ENCODE measurements around the gene DGKB. TPM values are rescaled to one million over a fixed set of nuclear protein-coding genes. Genes with fewer than 3 reads are reported as not detected.

Gene DGKB
- polyA plus RNA-seq, 1 of the 3 experiments (the other 2 are of a cell fraction): 2.1 TPM

DNA sequence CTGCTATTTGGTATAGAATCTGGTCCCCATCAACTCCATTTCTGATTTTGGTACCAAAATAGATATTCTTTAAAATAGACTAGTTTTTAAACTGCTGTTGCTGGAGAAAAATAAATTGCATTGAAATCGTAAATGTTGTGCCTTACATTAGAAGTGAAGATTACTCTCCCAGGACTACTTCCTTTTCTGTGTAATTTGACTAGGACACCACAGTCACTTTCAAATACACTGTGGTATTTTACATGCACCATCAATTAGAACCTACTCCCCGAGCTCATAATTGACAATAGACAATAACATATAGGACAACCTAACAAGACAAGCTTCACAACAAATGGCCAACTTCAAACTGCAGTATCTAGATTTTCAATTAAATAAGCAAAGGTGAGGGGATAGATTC lies 211.5 kb downstream of the DGKB start:
- TF ChIP-seq, protein P1, sequence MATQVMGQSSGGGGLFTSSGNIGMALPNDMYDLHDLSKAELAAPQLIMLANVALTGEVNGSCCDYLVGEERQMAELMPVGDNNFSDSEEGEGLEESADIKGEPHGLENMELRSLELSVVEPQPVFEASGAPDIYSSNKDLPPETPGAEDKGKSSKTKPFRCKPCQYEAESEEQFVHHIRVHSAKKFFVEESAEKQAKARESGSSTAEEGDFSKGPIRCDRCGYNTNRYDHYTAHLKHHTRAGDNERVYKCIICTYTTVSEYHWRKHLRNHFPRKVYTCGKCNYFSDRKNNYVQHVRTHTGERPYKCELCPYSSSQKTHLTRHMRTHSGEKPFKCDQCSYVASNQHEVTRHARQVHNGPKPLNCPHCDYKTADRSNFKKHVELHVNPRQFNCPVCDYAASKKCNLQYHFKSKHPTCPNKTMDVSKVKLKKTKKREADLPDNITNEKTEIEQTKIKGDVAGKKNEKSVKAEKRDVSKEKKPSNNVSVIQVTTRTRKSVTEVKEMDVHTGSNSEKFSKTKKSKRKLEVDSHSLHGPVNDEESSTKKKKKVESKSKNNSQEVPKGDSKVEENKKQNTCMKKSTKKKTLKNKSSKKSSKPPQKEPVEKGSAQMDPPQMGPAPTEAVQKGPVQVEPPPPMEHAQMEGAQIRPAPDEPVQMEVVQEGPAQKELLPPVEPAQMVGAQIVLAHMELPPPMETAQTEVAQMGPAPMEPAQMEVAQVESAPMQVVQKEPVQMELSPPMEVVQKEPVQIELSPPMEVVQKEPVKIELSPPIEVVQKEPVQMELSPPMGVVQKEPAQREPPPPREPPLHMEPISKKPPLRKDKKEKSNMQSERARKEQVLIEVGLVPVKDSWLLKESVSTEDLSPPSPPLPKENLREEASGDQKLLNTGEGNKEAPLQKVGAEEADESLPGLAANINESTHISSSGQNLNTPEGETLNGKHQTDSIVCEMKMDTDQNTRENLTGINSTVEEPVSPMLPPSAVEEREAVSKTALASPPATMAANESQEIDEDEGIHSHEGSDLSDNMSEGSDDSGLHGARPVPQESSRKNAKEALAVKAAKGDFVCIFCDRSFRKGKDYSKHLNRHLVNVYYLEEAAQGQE (IDR thresholded peaks at IDR 0.05; ENCODE audit: low read depth, low read length): no peak
- 0 out of 2 replicates have a peak, but pooled peaks have one; percentile 4 for TF ChIP-seq RCOR1 (IDR thresholded peaks at IDR 0.05; ENCODE audit: low read length)
- H3F3A ChIP-seq (replicated peaks; ENCODE audit: insufficient read depth): no peaks in the 10 kb centered on the region
- 58% methylated on average over 2 of the region's 2 CpGs for whole genome bisulfite sequencing (ENCODE audit: low lambda C conversion rate)
- no peak overlapping the region for H3K4me2 ChIP-seq
- DNase-seq: no peak
- no peak overlapping the region for H3K27ac ChIP-seq (ENCODE audit: low read depth in 2 of 2, low read length in 1 of 2)
- H3K27me3 ChIP-seq (ENCODE audit: insufficient read depth): no peaks in the 10 kb centered on the region
- no peaks in the 10 kb centered on the region for H3K79me2 ChIP-seq (ENCODE audit: insufficient read depth)
- ChIA-PET POLR2A (interaction anchor here (0.9 kb wide), 1 partner anchor 1409 kb away, joined by 3 read pairs; no protein-coding TSS in a partner anchor), CTCF (interaction anchor here (0.5 to 6.8 kb wide), 112 partner anchors 10 to 1926 kb away, joined by 3 to 165 read pairs (median 4); partner anchors contain the start of gene ETV1)
- H2AFZ ChIP-seq (ENCODE audit: low read depth): no peak overlapping the region
- H3K36me3 ChIP-seq (replicated peaks in 1 of 2; ENCODE audit: control insufficient read depth in 1 of 2, insufficient read depth in 2 of 2, low read length in 1 of 2): peaks cover 0 to 6% of the 10 kb centered on the region in 2 experiments
- H3K9me2 ChIP-seq: no peaks in the 10 kb centered on the region
- peaks cover 0 to 29% of the 10 kb centered on the region in 2 experiments; a peak in 3 of 4 replicates for H3K4me1 ChIP-seq (ENCODE audit: control insufficient read depth in 1 of 2, insufficient read depth in 2 of 2, low read depth in 1 of 2, low read length in 1 of 2)
- no peak overlapping the region for H3K9ac ChIP-seq
- no peaks in the 10 kb centered on the region for H3K9me3 ChIP-seq
- no peak overlapping the region for H3K4me3 ChIP-seq (ENCODE audit: low read depth in 2 of 2, low read length in 1 of 2)
- no peaks in the 10 kb centered on the region for H4K20me1 ChIP-seq (ENCODE audit: insufficient read depth)

DNA sequence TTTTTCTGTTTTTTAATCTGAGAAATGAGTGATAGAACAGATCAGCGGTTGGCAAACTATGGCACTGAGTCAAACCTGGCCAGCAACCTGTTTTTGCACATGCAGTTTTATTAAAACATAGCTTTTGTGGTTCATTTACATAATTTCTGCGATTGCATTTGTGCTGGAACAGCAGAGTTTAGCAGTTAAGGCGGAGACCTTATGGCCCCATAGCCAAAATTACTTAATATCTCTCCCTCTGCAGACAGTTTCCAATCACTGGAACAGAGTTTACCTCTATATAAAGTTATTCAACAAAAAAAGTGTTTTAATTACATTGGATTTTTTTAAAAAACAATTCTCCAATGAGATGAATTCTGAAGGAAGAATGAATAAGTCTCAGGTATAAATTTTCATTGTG lies 212.1 kb downstream of the DGKB start:
- CTCF ChIA-PET: interaction anchor here (0.5 to 6.8 kb wide), 43 partner anchors 9 to 1415 kb away, joined by 3 to 165 read pairs (median 5); partner anchors contain the start of gene ETV1
- H2AFZ ChIP-seq (ENCODE audit: low read depth): no peak overlapping the region
- H3K9me3 ChIP-seq: no peaks in the 10 kb centered on the region
- H3K27ac ChIP-seq (ENCODE audit: low read depth in 2 of 2, low read length in 1 of 2): no peak overlapping the region
- H3K4me1 ChIP-seq (ENCODE audit: control insufficient read depth in 1 of 2, insufficient read depth in 2 of 2, low read depth in 1 of 2, low read length in 1 of 2): peaks cover 0 to 29% of the 10 kb centered on the region in 2 experiments; a peak in 3 of 4 replicates
- DNase-seq: no peak
- no peaks in the 10 kb centered on the region for H3K27me3 ChIP-seq (ENCODE audit: insufficient read depth)
- H3K4me2 ChIP-seq: no peak overlapping the region
- no peaks in the 10 kb centered on the region for H3F3A ChIP-seq (replicated peaks; ENCODE audit: insufficient read depth)
- no peaks in the 10 kb centered on the region for H3K79me2 ChIP-seq (ENCODE audit: insufficient read depth)
- WGBS (ENCODE audit: low lambda C conversion rate): 79% methylated on average over 3 of the region's 3 CpGs
- H3K9ac ChIP-seq: no peak overlapping the region
- no peaks in the 10 kb centered on the region for H4K20me1 ChIP-seq (ENCODE audit: insufficient read depth)
- POLR2A ChIA-PET: no interaction called here
- H3K4me3 ChIP-seq (ENCODE audit: low read depth in 2 of 2, low read length in 1 of 2): no peak overlapping the region
- TF ChIP-seq FOXJ3 (CRISPR knock-in tag; IDR thresholded peaks at IDR 0.05) (no peak), JUND (IDR thresholded peaks at IDR 0.05) (no peak), FOXM1 (IDR thresholded peaks at IDR 0.05; ENCODE audit: low read depth) (no peak), CHD2 (IDR thresholded peaks at IDR 0.05; ENCODE audit: low read length, partially characterized antibody) (peak; percentile 0)
- H3K36me3 ChIP-seq (replicated peaks in 1 of 2; ENCODE audit: control insufficient read depth in 1 of 2, insufficient read depth in 2 of 2, low read length in 1 of 2): peaks cover 0 to 6% of the 10 kb centered on the region in 2 experiments
- H3K9me2 ChIP-seq: no peaks in the 10 kb centered on the region

DNA sequence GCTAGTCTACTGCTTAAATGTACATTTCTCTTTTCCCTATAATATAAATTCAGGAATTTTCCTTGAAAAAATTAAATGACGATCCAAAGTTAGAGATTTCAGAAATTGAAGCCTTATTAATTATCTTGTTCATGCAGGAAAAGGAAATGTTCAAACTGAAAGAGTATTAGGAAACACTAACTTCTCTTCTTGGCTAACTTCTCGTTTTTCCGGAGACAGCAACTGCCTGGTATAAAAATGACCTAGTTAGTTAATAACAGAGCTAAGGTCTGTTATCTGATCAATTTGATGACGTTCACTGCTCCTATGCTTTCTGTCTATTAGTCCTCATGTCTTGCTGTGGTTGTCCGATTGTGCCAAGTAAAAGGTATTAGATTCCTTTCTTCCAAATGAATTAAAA lies 212.5 kb downstream of the DGKB start:
- H3K27me3 ChIP-seq (ENCODE audit: insufficient read depth): no peaks in the 10 kb centered on the region
- ChIA-PET POLR2A (no interaction called here), CTCF (interaction anchor here (0.9 to 6.8 kb wide), 8 partner anchors 9 to 1410 kb away, joined by 4 to 165 read pairs (median 5); partner anchors contain the start of gene ETV1)
- no peak overlapping the region for H3K9ac ChIP-seq
- WGBS (ENCODE audit: low lambda C conversion rate): 51% methylated on average over 5 of the region's 5 CpGs
- DNase-seq: no peak
- H3K79me2 ChIP-seq (ENCODE audit: insufficient read depth): no peaks in the 10 kb centered on the region
- H3K9me2 ChIP-seq: no peaks in the 10 kb centered on the region
- peaks cover under 1 to 6% of the 10 kb centered on the region in 2 experiments for H3K36me3 ChIP-seq (replicated peaks in 1 of 2; ENCODE audit: control insufficient read depth in 1 of 2, insufficient read depth in 2 of 2, low read length in 1 of 2)
- H2AFZ ChIP-seq (ENCODE audit: low read depth): no peak overlapping the region
- no peak overlapping the region; a peak in 1 of 4 replicates for H3K27ac ChIP-seq (ENCODE audit: low read depth in 2 of 2, low read length in 1 of 2)
- no peaks in the 10 kb centered on the region for H4K20me1 ChIP-seq (ENCODE audit: insufficient read depth)
- H3K4me2 ChIP-seq: no peak overlapping the region
- no peak overlapping the region for H3K4me3 ChIP-seq (ENCODE audit: low read depth in 2 of 2, low read length in 1 of 2)
- peaks cover 0 to 31% of the 10 kb centered on the region in 2 experiments; a peak in 3 of 4 replicates for H3K4me1 ChIP-seq (ENCODE audit: control insufficient read depth in 1 of 2, insufficient read depth in 2 of 2, low read depth in 1 of 2, low read length in 1 of 2)
- H3K9me3 ChIP-seq: no peaks in the 10 kb centered on the region
- no peaks in the 10 kb centered on the region for H3F3A ChIP-seq (replicated peaks; ENCODE audit: insufficient read depth)
- TF ChIP-seq ELF1 (IDR thresholded peaks at IDR 0.05) (no peak), CHD2 (IDR thresholded peaks at IDR 0.05; ENCODE audit: low read length, partially characterized antibody) (peak; percentile 24), MEF2A (IDR thresholded peaks at IDR 0.05; ENCODE audit: borderline replicate concordance, low read depth) (no peak), TAF1 (IDR thresholded peaks at IDR 0.05; ENCODE audit: borderline replicate concordance, low read depth, low read length) (no peak), RAD21 (IDR thresholded peaks at IDR 0.05; ENCODE audit: low read length) (no peak), JUND (IDR thresholded peaks at IDR 0.05) (no peak), RCOR1 (IDR thresholded peaks at IDR 0.05; ENCODE audit: low read length) (no peak)
- TF ChIP-seq, protein P2, sequence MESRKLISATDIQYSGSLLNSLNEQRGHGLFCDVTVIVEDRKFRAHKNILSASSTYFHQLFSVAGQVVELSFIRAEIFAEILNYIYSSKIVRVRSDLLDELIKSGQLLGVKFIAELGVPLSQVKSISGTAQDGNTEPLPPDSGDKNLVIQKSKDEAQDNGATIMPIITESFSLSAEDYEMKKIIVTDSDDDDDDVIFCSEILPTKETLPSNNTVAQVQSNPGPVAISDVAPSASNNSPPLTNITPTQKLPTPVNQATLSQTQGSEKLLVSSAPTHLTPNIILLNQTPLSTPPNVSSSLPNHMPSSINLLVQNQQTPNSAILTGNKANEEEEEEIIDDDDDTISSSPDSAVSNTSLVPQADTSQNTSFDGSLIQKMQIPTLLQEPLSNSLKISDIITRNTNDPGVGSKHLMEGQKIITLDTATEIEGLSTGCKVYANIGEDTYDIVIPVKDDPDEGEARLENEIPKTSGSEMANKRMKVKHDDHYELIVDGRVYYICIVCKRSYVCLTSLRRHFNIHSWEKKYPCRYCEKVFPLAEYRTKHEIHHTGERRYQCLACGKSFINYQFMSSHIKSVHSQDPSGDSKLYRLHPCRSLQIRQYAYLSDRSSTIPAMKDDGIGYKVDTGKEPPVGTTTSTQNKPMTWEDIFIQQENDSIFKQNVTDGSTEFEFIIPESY (IDR thresholded peaks at IDR 0.05; ENCODE audit: borderline replicate concordance, low read depth): no peak
- TF ChIP-seq, protein P1 (IDR thresholded peaks at IDR 0.05; ENCODE audit: low read depth, low read length): no peak

All from SK-N-SH (cell line).